H9 (cell line): ENCODE measurements around the gene SLC6A7. TPM values are rescaled to one million over a fixed set of nuclear protein-coding genes. Genes with fewer than 3 reads are reported as not detected.

Experiments used
- DNase-seq: peaks from one replicate; pipeline ENCODE4 v3.0.0-alpha.2; 2017
- H2AFZ ChIP-seq: one replicate; pipeline ENCODE4 v1.6.1; 2013; ENCODE audit warnings: mild to moderate bottlenecking, low read length, control low read depth, moderate library complexity
- H2AK5ac ChIP-seq: 2 replicates; pipeline ENCODE4 v1.6.1; 2013; ENCODE audit warnings: low read length, control low read depth, mixed read lengths; ENCODE audit not compliant: insufficient read length
- H2BK120ac ChIP-seq: one replicate; pipeline ENCODE4 v1.6.1; 2013; ENCODE audit warnings: low read depth, mild to moderate bottlenecking, low read length, control low read depth, inconsistent platforms; ENCODE audit not compliant: poor library complexity, severe bottlenecking
- H2BK12ac ChIP-seq: 2 replicates; pipeline ENCODE4 v1.6.1; 2013; ENCODE audit warnings: low read length, control low read depth, mixed read lengths, low read depth; ENCODE audit not compliant: insufficient read length
- H2BK15ac ChIP-seq: 2 replicates; pipeline ENCODE4 v1.6.1; 2013; ENCODE audit warnings: low read depth, low read length, control low read depth
- H2BK20ac ChIP-seq: one replicate; pipeline ENCODE4 v1.6.1; 2013; ENCODE audit warnings: low read depth, mild to moderate bottlenecking, low read length, control low read depth, inconsistent platforms; ENCODE audit not compliant: poor library complexity, severe bottlenecking
- H2BK5ac ChIP-seq: 2 replicates; pipeline ENCODE4 v1.6.1; 2013; ENCODE audit warnings: low read length, control low read depth, mixed read lengths; ENCODE audit not compliant: insufficient read length
- H3K14ac ChIP-seq: 2 replicates; pipeline ENCODE4 v1.6.1; 2013; ENCODE audit warnings: low read length, control low read depth; ENCODE audit not compliant: insufficient read depth
- H3K18ac ChIP-seq: 2 replicates; pipeline ENCODE4 v1.6.1; 2013; ENCODE audit warnings: low read depth, mild to moderate bottlenecking, mixed read lengths, low read length, control low read depth; ENCODE audit not compliant: insufficient read length
- H3K23ac ChIP-seq: 2 replicates; pipeline ENCODE4 v1.6.1; 2013; ENCODE audit warnings: low read length, control low read depth, mixed read lengths, low read depth; ENCODE audit not compliant: insufficient read length
- H3K23me2 ChIP-seq: 2 replicates; pipeline ENCODE4 v1.6.1; 2013; ENCODE audit warnings: low read depth, mild to moderate bottlenecking, mixed read lengths, low read length, control low read depth; ENCODE audit not compliant: insufficient read length, poor library complexity, severe bottlenecking
- H3K27ac ChIP-seq: 2 replicates; pipeline ENCODE4 v1.5.1; 2013; ENCODE audit warnings: low read length, control low read depth, mixed read lengths, low read depth; ENCODE audit not compliant: insufficient read length
- H3K27me3 ChIP-seq: 2 replicates; pipeline ENCODE4 v1.6.1; 2013; ENCODE audit warnings: low read length, control low read depth, inconsistent platforms; ENCODE audit not compliant: insufficient read depth
- H3K4ac ChIP-seq: 2 replicates; pipeline ENCODE4 v1.6.1; 2013; ENCODE audit warnings: low read depth, mild to moderate bottlenecking, control low read depth, inconsistent platforms, low read length, moderate library complexity
- H3K4me1 ChIP-seq: 2 replicates; pipeline ENCODE4 v1.6.1; 2013; ENCODE audit warnings: low read length, control low read depth, inconsistent platforms; ENCODE audit not compliant: insufficient read depth
- H3K4me2 ChIP-seq: 2 replicates; pipeline ENCODE4 v1.6.1; 2013; ENCODE audit warnings: low read length, control low read depth, mixed read lengths; ENCODE audit not compliant: insufficient read length, insufficient read depth
- H3K56ac ChIP-seq: 2 replicates; pipeline ENCODE4 v1.6.1; 2013; ENCODE audit warnings: low read depth, mild to moderate bottlenecking, mixed read lengths, low read length, control low read depth; ENCODE audit not compliant: insufficient read length
- H3K79me1 ChIP-seq: 2 replicates; pipeline ENCODE4 v1.6.1; 2013; ENCODE audit warnings: low read depth, mild to moderate bottlenecking, moderate library complexity, low read length, control low read depth, inconsistent platforms; ENCODE audit not compliant: insufficient read depth, poor library complexity, severe bottlenecking
- H3K79me2 ChIP-seq: 2 replicates; pipeline ENCODE4 v1.6.1; 2013; ENCODE audit warnings: low read length, control low read depth, inconsistent platforms; ENCODE audit not compliant: insufficient read depth
- H3K9ac ChIP-seq: 2 replicates; pipeline ENCODE4 v1.6.1; 2013; ENCODE audit warnings: low read length, control low read depth, mixed read lengths; ENCODE audit not compliant: insufficient read length; ENCODE audit errors: extremely low read depth
- H3K9me3 ChIP-seq: one replicate; pipeline ENCODE4 v1.6.1; 2013; ENCODE audit warnings: low read depth, low read length, inconsistent platforms; ENCODE audit not compliant: control insufficient read depth
- H3T11ph ChIP-seq: one replicate; pipeline ENCODE4 v1.6.1; 2013; ENCODE audit warnings: mild to moderate bottlenecking, low read length, control low read depth, inconsistent platforms
- H4K20me1 ChIP-seq: one replicate; pipeline ENCODE4 v1.6.1; 2013; ENCODE audit not compliant: control insufficient read depth, insufficient read length, insufficient read depth
- H4K5ac ChIP-seq: 2 replicates; pipeline ENCODE4 v1.6.1; 2013; ENCODE audit warnings: low read depth, mild to moderate bottlenecking, mixed read lengths, low read length, control low read depth; ENCODE audit not compliant: insufficient read length
- H4K8ac ChIP-seq: replicated peaks from 2 replicates; pipeline ENCODE4 v1.6.1; 2013; ENCODE audit warnings: low read length, control low read depth, mixed read lengths, low read depth; ENCODE audit not compliant: insufficient read length
- H4K91ac ChIP-seq: 2 replicates; pipeline ENCODE4 v1.6.1; 2013; ENCODE audit warnings: low read depth, mild to moderate bottlenecking, moderate library complexity, mixed read lengths, low read length, control low read depth; ENCODE audit not compliant: insufficient read length
- H3K27ac Mint-ChIP-seq, 3 experiments: 2 replicates in 2 of 3; 3 replicates in 1 of 3; pipeline ENCODE4 v1.8.0; 2020 to 2021; ENCODE audit warnings: mixed read lengths in 3 of 3, mild to moderate bottlenecking in 1 of 3, moderate library complexity in 1 of 3
- H3K27me3 Mint-ChIP-seq: 2 replicates; pipeline ENCODE4 v1.8.0; 2021; ENCODE audit warnings: low read depth, mild to moderate bottlenecking, moderate library complexity, mixed read lengths
- H3K36me3 Mint-ChIP-seq, 3 experiments: 2 replicates in 2 of 3; 3 replicates in 1 of 3; pipeline ENCODE4 v1.8.0; 2020 to 2021; ENCODE audit warnings: low read depth in 3 of 3, mixed read lengths in 3 of 3; ENCODE audit not compliant: insufficient read depth in 1 of 3
- H3K4me1 Mint-ChIP-seq, 2 experiments: 2 replicates each; pipeline ENCODE4 v1.8.0; 2020; ENCODE audit warnings: mixed read lengths in 2 of 2
- H3K4me3 Mint-ChIP-seq, 2 experiments: 2 replicates in 1 of 2; 3 replicates in 1 of 2; pipeline ENCODE4 v1.8.0; 2020 to 2021; ENCODE audit warnings: mild to moderate bottlenecking in 2 of 2, mixed read lengths in 2 of 2, moderate library complexity in 1 of 2
- H3K9me3 Mint-ChIP-seq, 2 experiments: 2 replicates in 1 of 2; 3 replicates in 1 of 2; pipeline ENCODE4 v1.8.0; 2020; ENCODE audit warnings: mild to moderate bottlenecking in 2 of 2, mixed read lengths in 2 of 2, moderate library complexity in 1 of 2
- WGBS: extraction: QIAGEN DNeasy Blood & Tissue Kit; methylation state at CpG from one replicate; pipeline ENCODE4 v1.1.7; 2013; ENCODE audit warnings: missing lambda C conversion rate, low lambda C conversion rate, mixed read lengths; ENCODE audit not compliant: insufficient read length; ENCODE audit errors: extremely low coverage; 5-methylcytosine and 5-hydroxymethylcytosine counted together
- total RNA-seq: library from RNA; stranded (reverse); gene quantifications from 2 replicates; pipeline ENCODE4 v1.2.1, GENCODE V29; 2021
- TF ChIP-seq, protein P1 (sequence below): fragments of 200-600 bp; sonication (generic); conservative IDR thresholded peaks from 3 replicates; pipeline ENCODE4 v1.8.0; 2021; ENCODE audit warnings: antibody characterized with exemption, mild to moderate bottlenecking

SLC6A7 gene
- total RNA-seq, 1 experiment from 2014 or later, result not detected

GRCh38 chr5:150227606-150228273 is 37.9 kb downstream of the SLC6A7 start:
- no peaks in the 10 kb centered on the region for H3K27me3 ChIP-seq
- Mint-ChIP-seq H3K4me3 (no peak overlapping the region), H3K27me3 (no peaks in the 10 kb centered on the region; the same call in 1 of the 2 replicates), H3K36me3 (no peaks in the 10 kb centered on the region), H3K27ac (no peak overlapping the region), H3K9me3 (no peaks in the 10 kb centered on the region), H3K4me1 (peaks cover 0 to 6% of the 10 kb centered on the region in 2 experiments; a peak in 3 of 4 replicates)
- H3K27ac ChIP-seq, result no peak overlapping the region
- WGBS, result no CpG with 5 or more reads among the region's 11 CpGs
- H3K79me2 ChIP-seq, result no peaks in the 10 kb centered on the region
- H3K18ac ChIP-seq, result no peak overlapping the region
- no peak overlapping the region for H2AFZ ChIP-seq
- no peak overlapping the region for H3K23ac ChIP-seq
- no peak overlapping the region for H3T11ph ChIP-seq
- no peak overlapping the region for H3K4ac ChIP-seq
- H2BK5ac ChIP-seq, result no peak overlapping the region
- no peaks in the 10 kb centered on the region for H3K4me1 ChIP-seq
- no peak overlapping the region for H3K56ac ChIP-seq
- no peak overlapping the region for H2BK12ac ChIP-seq
- no peak overlapping the region for H4K5ac ChIP-seq
- H2BK15ac ChIP-seq, result no peak overlapping the region
- no peak overlapping the region for H2BK20ac ChIP-seq
- no peak overlapping the region for H4K8ac ChIP-seq
- H3K4me2 ChIP-seq, result no peak overlapping the region
- no peak overlapping the region for H3K14ac ChIP-seq
- no peaks in the 10 kb centered on the region for H3K23me2 ChIP-seq
- no peak overlapping the region for H3K9ac ChIP-seq
- TF ChIP-seq, protein P1, sequence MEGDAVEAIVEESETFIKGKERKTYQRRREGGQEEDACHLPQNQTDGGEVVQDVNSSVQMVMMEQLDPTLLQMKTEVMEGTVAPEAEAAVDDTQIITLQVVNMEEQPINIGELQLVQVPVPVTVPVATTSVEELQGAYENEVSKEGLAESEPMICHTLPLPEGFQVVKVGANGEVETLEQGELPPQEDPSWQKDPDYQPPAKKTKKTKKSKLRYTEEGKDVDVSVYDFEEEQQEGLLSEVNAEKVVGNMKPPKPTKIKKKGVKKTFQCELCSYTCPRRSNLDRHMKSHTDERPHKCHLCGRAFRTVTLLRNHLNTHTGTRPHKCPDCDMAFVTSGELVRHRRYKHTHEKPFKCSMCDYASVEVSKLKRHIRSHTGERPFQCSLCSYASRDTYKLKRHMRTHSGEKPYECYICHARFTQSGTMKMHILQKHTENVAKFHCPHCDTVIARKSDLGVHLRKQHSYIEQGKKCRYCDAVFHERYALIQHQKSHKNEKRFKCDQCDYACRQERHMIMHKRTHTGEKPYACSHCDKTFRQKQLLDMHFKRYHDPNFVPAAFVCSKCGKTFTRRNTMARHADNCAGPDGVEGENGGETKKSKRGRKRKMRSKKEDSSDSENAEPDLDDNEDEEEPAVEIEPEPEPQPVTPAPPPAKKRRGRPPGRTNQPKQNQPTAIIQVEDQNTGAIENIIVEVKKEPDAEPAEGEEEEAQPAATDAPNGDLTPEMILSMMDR, result no peak
- no peak overlapping the region for H2AK5ac ChIP-seq
- no peak overlapping the region for H4K91ac ChIP-seq
- no peak overlapping the region for H2BK120ac ChIP-seq
- DNase-seq, result no peak
- H3K79me1 ChIP-seq, result no peaks in the 10 kb centered on the region
- H4K20me1 ChIP-seq, result no peaks in the 10 kb centered on the region
- H3K9me3 ChIP-seq, result no peaks in the 10 kb centered on the region
